GM13976 (cell line): ENCODE data around the gene CEP85.

Experiments
- DNase-seq: peaks from one replicate; pipeline ENCODE4 v3.0.0; 2012; ENCODE audit warnings: low spot score
- CTCF ChIP-seq: IDR thresholded peaks from 2 replicates; pipeline ENCODE4 v1.5.1; 2012; ENCODE audit warnings: borderline replicate concordance, mild to moderate bottlenecking; ENCODE audit not compliant: insufficient read depth; ENCODE audit errors: extremely low read depth, missing control alignments, control extremely low read depth
- in situ Hi-C: fragments of 300-500 bp; cut with MboI; formaldehyde crosslinking; loops from one replicate; pipeline ENCODE4 v1.12.0; 2022; ENCODE audit warnings: low sequenced_read_pairs, mixed read lengths, inconsistent platforms; ENCODE audit not compliant: unreplicated experiment

CEP85 gene

GRCh38 chr1:26233903-26234643 is at the start of gene CEP85:
Gene CEP85 (plus strand): TSS chr1:26234200. CDS start chr1:26239784, 5,584 bp downstream.
- TF ChIP-seq CTCF: peak; percentile 98
- peak; percentile 100 for DNase-seq
- in situ Hi-C loops: no loop called here

- TF ChIP-seq CTCF: no peak
- no peak for DNase-seq
- in situ Hi-C loops: no loop called here
These were observed 49.1 kb upstream of the CEP85 start for GRCh38 chr1:26184883-26185282.

- DNase-seq: no peak
- TF ChIP-seq CTCF: no peak
- in situ Hi-C loops: no loop called here
These were observed 46.1 kb upstream of the CEP85 start for GRCh38 chr1:26187882-26188281.

GRCh38 chr1:26188477-26188876 is 45.5 kb upstream of the CEP85 start:
- no peak for TF ChIP-seq CTCF
- in situ Hi-C loops: no loop called here
- no peak for DNase-seq

GRCh38 chr1:26189331-26189730 is 44.7 kb upstream of the CEP85 start:
- no peak for TF ChIP-seq CTCF
- DNase-seq: no peak
- in situ Hi-C loops: no loop called here

GRCh38 chr1:26189751-26190275 is 44.2 kb upstream of the CEP85 start:
- no peak for DNase-seq
- in situ Hi-C loops: no loop called here
- no peak for TF ChIP-seq CTCF
